RKO (cell line): Measurements from ENCODE around the gene TP53TG3.
"Not testable (repeated sequence)": the region's sequence is repeated elsewhere in the genome, so short reads cannot be mapped to it uniquely, and the experiment has no call there.

Source experiments
- DNase-seq: peaks from one replicate; pipeline ENCODE4 v3.0.0-alpha.2; 2016; ENCODE audit warnings: low spot score

Gene TP53TG3

GRCh38 chr16:32676065-32676464 is at the start of gene TP53TG3:
Gene TP53TG3, minus strand, starts transcription at chr16:32676165. Its CDS starts 68 bp downstream, at chr16:32676097.
- DNase-seq, result not testable (repeated sequence)

- not testable (repeated sequence) for DNase-seq
Measured at GRCh38 chr16:32650876-32651275, 25.1 kb downstream of the TP53TG3 start.

- not testable (repeated sequence) for DNase-seq
Measured at GRCh38 chr16:32647562-32647961, 28.4 kb downstream of the TP53TG3 start.

GRCh38 chr16:32646780-32647179 is 29.2 kb downstream of the TP53TG3 start:
- not testable (repeated sequence) for DNase-seq

GRCh38 chr16:32646177-32646576 is 29.8 kb downstream of the TP53TG3 start:
- DNase-seq, result not testable (repeated sequence)

- DNase-seq, result not testable (repeated sequence)
Measured at GRCh38 chr16:32645278-32645908, 30.6 kb downstream of the TP53TG3 start.

- not testable (repeated sequence) for DNase-seq
Measured at GRCh38 chr16:32644715-32645114, 31.2 kb downstream of the TP53TG3 start.

- not testable (repeated sequence) for DNase-seq
Measured at GRCh38 chr16:32637614-32638013, 38.4 kb downstream of the TP53TG3 start.

GRCh38 chr16:32632096-32632495 is 43.9 kb downstream of the TP53TG3 start:
- DNase-seq, result not testable (repeated sequence)
